ENCODE results near the gene GDPD4. TPM values are rescaled to one million over a fixed set of nuclear protein-coding genes. Genes with fewer than 3 reads are reported as not detected.

The GDPD4 gene
- total and polyA plus RNA-seq, 7 donors: not detected

DNA sequence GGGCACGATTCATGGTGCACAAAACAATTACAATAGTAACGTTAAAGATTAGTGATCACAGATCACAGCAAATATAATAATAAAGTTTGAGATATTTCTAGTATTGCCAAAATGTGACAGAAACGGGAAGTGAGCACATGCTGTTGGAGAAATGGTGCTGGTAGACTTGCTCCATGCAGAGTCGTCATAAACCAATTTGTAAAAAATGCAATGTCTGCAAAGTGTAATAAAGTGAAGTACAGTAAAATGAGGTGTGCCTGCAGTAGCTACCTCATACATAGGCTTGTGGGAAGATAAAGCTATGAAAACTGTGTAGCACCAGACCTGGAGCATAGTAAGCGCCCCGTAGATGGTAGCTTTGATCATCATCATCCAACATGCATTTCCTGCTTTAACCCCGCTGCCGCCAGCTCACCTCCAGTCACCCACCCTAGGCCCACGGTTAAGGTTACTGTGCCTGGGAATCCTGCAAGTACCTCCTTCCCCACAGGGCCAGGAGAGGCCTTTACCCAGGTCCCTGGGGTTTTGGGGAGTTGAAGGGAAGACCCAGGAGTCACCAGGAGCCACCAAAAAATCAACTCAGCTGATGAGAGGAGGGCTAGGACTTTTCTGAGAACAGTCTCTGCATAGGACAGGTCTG lies 114.3 kb downstream of the GDPD4 start:
- Histone ChIP-seq H3K27me3 (peaks cover 0 to 6% (median 0%) of the 10 kb centered on the region in 3 donors), H3K4me1 (no peaks in the 10 kb centered on the region), H3K36me3 (no peaks in the 10 kb centered on the region), H3K4me3 (no peak overlapping the region), H3K9me3 (no peaks in the 10 kb centered on the region), H3K27ac (no peak overlapping the region)
- no peak for DNase-seq
- 20 to 60% methylated on average over 9 of the region's 9 CpGs for WGBS, 2 donors
- TF ChIP-seq, protein P1, sequence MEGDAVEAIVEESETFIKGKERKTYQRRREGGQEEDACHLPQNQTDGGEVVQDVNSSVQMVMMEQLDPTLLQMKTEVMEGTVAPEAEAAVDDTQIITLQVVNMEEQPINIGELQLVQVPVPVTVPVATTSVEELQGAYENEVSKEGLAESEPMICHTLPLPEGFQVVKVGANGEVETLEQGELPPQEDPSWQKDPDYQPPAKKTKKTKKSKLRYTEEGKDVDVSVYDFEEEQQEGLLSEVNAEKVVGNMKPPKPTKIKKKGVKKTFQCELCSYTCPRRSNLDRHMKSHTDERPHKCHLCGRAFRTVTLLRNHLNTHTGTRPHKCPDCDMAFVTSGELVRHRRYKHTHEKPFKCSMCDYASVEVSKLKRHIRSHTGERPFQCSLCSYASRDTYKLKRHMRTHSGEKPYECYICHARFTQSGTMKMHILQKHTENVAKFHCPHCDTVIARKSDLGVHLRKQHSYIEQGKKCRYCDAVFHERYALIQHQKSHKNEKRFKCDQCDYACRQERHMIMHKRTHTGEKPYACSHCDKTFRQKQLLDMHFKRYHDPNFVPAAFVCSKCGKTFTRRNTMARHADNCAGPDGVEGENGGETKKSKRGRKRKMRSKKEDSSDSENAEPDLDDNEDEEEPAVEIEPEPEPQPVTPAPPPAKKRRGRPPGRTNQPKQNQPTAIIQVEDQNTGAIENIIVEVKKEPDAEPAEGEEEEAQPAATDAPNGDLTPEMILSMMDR (IDR thresholded peaks at IDR 0.05): no peak
- no peak for TF ChIP-seq POLR2AphosphoS5 (IDR thresholded peaks at IDR 0.05)
- no peak for TF ChIP-seq EP300 (IDR thresholded peaks at IDR 0.05)
- no peak for TF ChIP-seq POLR2A (IDR thresholded peaks at IDR 0.05)
- intact Hi-C loops (cut with DNase I): loop anchor here (5.0 kb wide), 1 partner anchor 360 kb away; no protein-coding TSS in a partner anchor

DNA sequence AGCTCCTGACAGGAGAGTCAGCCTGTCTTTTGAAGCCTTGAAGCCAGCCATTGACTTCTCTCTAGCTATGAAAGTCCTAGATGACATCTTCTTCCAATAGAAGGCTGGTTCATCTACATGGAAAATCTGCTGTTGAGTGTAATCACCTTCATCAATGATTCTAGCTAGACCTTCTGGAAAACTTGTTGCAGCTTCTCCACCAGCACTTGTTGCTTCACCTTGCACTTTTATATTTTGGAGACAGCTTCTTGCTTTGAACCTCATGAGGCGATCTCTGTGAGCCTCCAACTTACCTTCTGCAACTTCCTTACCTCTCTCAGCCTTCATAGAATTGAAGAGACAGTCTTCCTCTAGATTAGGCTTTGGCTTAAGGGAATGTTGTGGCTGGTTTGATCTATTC lies 115.2 kb downstream of the GDPD4 start:
- intact Hi-C loops (cut with DNase I): loop anchor here (5.0 kb wide), 1 partner anchor 361 kb away; no protein-coding TSS in a partner anchor
- no peak for TF ChIP-seq EP300 (IDR thresholded peaks at IDR 0.05)
- TF ChIP-seq POLR2A (IDR thresholded peaks at IDR 0.05): no peak
- TF ChIP-seq, protein P1 (IDR thresholded peaks at IDR 0.05): no peak
- no peak for TF ChIP-seq POLR2AphosphoS5 (IDR thresholded peaks at IDR 0.05)
- WGBS, 2 donors: 89 to 94% methylated on average over 1 of the region's 1 CpG

DNA sequence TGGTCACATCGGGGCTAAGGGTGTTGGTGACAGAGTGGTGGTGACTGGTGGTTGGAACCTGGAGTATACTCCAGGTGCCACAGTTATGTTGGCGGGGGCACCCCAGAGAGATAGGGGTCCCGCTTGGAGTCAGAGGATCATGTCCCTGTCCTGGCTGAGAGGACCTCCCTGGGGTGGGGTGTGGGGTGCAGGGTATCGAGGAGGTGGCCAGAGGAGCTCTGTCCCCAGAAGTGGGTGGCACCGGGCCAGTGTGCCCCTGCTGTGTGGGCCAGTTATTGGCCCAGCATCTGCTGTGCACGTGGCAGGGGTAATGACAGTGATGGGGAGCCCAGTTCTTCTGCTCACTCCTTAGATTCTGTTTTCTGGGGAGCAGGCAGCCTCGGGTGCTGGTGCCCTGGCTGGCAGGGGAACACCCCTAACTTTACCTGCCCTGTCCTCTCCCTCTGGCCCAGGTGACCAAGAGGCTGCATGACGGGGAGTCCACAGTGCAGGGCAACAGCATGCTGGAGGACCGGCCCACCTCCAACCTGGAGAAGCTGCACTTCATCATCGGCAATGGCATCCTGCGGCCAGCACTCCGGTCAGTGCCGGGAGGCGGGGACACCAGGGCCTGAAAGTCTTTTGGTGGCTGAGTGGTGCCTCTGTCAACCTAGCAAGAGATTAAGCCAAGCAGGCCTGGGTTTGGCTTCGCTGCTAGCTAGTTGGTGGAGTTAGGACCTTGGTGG lies 117.2 kb downstream of the GDPD4 start:
- Histone ChIP-seq H3K36me3 (no peaks in the 10 kb centered on the region), H3K27me3 (no peaks in the 10 kb centered on the region), H3K4me1 (no peaks in the 10 kb centered on the region), H3K27ac (no peak overlapping the region), H3K4me3 (no peak overlapping the region), H3K9me3 (no peaks in the 10 kb centered on the region)
- DNase-seq: no peak
- WGBS, 2 donors: 91 to 93% methylated on average over 15 of the region's 15 CpGs
- TF ChIP-seq POLR2AphosphoS5 (IDR thresholded peaks at IDR 0.05) (no peak), EP300 (IDR thresholded peaks at IDR 0.05) (no peak), POLR2A (IDR thresholded peaks at IDR 0.05) (no peak)
- TF ChIP-seq, protein P1 (IDR thresholded peaks at IDR 0.05): no peak
- intact Hi-C loops (cut with DNase I): no loop called here

More for the DNA sequence above, 115.2 kb downstream of the GDPD4 start:
- Histone ChIP-seq H3K9me3 (no peaks in the 10 kb centered on the region), H3K27me3 (no peaks in the 10 kb centered on the region), H3K36me3 (no peaks in the 10 kb centered on the region), H3K4me3 (no peak overlapping the region), H3K4me1 (no peaks in the 10 kb centered on the region), H3K27ac (no peak overlapping the region)
- no peak for DNase-seq

DNA sequence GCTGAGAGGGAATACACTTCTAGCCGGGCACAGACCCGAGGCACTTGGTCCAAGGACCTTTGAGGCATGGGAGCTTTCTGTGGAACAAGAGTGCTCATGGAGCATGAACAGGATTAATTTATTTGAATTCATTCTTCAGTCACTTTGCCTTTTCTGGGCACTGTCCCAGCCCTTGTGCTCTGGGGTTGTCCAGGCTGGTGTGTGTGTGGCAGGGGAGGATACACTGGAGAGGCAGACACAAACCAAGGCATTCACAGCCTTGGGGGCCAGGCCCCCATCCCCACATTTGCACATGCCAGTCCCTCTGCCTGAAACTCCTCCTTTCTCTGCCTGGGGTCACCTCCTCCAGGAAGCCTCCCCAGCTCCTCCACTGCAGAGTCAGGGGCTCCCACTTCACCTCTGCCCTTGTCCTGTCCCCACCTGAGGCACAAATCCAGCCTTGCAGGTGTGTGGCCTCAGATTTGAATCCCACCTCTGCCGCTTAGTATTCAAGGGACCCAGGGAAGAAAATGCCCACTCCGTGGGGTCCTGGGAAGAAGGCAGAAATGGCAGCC lies 118.0 kb downstream of the GDPD4 start:
- no peak for DNase-seq
- H3K4me3 ChIP-seq: no peak overlapping the region
- no peaks in the 10 kb centered on the region for H3K36me3 ChIP-seq
- no peaks in the 10 kb centered on the region for H3K4me1 ChIP-seq
- TF ChIP-seq, protein P1 (IDR thresholded peaks at IDR 0.05): no peak
- no peak for TF ChIP-seq POLR2A (IDR thresholded peaks at IDR 0.05)
- no peak for TF ChIP-seq EP300 (IDR thresholded peaks at IDR 0.05)
- TF ChIP-seq POLR2AphosphoS5 (IDR thresholded peaks at IDR 0.05): no peak
- H3K27me3 ChIP-seq: no peaks in the 10 kb centered on the region
- no peaks in the 10 kb centered on the region for H3K9me3 ChIP-seq
- no peak overlapping the region for H3K27ac ChIP-seq
- WGBS, 2 donors: 85 to 89% methylated on average over 4 of the region's 4 CpGs
- intact Hi-C loops (cut with DNase I): no loop called here

Measured in sigmoid colon (tissue), 7 donors.